H54 (cell line): ENCODE measurements around the gene COIL.
"Not testable (repeated sequence)": the region's sequence is repeated elsewhere in the genome, so short reads cannot be mapped to it uniquely, and the experiment has no call there.

Source experiments
- DNase-seq: peaks from one replicate; pipeline ENCODE4 v3.0.0; 2011; ENCODE audit warnings: low spot score, mixed read lengths; ENCODE audit not compliant: insufficient read length
- FAIRE-seq: peaks from 3 replicates; lab custom pipeline; 2011; peaks lifted over from hg19 to GRCh38; lab: Jason Lieb, UNC
- POLR2A ChIP-seq: IDR thresholded peaks from 2 replicates; pipeline ENCODE4 v1.6.1; 2011; ENCODE audit warnings: low read depth, mild to moderate bottlenecking, low read length

Gene COIL

DNA sequence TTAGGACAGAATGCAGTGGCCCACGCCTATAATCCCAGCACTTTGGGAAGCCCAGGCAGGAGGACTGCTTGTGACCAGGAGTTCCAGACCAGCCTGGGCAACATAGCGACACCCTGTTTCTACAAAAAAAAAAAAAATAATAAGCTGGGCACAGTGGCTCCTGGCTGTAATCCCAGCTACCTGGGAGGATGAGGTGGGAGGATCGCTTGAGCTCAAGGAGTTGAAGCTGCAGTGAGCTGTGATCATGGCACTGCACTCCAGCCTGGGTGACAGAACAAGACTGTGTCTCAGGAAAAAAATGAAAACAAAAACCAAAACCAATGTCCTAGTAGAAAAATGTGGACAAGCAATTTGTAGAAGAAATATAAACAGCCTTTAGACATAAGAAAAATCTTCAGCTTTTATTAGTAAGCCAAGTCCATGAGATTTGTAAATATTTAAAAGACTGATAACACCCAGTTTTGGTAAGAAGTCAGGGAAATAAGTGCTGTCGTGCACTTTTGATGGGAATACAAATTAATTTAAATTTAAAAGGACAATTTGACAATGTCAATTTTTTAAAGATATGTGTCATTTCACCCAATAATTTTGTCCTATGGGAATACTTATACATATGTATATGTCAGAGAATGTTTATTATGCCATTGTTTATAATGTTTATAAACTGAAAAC lies 28.2 kb upstream of the COIL start:
- DNase-seq (no peak), FAIRE-seq (no peak)
- no peak for TF ChIP-seq POLR2A

DNA sequence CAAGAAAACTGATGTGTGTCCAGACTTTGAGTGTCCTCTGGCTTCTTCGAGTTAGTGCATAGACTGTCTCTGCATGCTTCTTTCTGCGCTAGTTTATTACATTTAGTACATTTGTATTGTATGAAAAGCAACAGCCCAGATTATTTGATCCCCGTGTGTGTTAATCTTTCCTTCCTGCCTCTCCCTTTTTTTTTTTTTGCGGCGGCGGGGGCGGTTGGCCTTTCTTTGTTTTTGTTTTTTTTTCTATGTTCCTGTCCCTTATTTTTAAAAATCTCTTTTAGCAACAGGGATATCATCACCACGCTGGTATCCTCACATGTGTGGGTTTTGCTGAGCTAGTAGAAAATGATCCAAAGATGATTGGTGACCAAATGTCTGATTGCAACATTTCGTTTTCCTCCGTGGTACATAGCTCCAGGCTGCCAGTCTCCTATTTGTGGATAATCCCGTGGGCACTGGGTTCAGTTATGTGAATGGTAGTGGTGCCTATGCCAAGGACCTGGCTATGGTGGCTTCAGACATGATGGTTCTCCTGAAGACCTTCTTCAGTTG lies 26.5 kb upstream of the COIL start:
- no peak for FAIRE-seq
- DNase-seq = no peak
- TF ChIP-seq POLR2A = no peak

- DNase-seq (no peak), FAIRE-seq (no peak)
- TF ChIP-seq POLR2A = no peak
Measured at GRCh38 chr17:56985371-56986162, 24.7 kb upstream of the COIL start.

DNA sequence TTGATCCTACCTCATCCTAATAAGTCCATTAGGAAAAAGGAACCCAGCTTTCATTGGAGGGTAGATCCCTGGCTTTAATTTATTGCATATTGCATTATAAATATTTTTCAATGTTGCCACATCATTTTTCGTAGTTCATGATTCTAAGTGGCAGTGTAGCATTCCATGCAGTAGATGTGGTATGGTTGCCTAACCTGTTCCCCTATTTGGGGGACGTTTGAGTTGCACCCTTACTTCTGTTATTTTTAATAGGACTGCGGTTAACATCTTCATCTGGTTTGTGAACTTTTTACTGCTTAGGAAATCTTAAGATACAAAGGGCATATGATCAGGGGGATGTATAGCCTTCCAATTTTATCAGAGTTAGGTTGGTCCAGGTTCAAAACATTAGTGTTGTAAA lies 22.5 kb upstream of the COIL start:
- TF ChIP-seq POLR2A = no peak
- no peak for FAIRE-seq
- no peak for DNase-seq

GRCh38 chr17:56982312-56982711 lies 21.5 kb upstream of the COIL start:
- FAIRE-seq = no peak
- no peak for TF ChIP-seq POLR2A

GRCh38 chr17:56980526-56980925 lies 19.7 kb upstream of the COIL start:
- DNase-seq, FAIRE-seq: not testable (repeated sequence)

More at GRCh38 chr17:56982312-56982711, 21.5 kb upstream of the COIL start:
- no peak for DNase-seq

DNA sequence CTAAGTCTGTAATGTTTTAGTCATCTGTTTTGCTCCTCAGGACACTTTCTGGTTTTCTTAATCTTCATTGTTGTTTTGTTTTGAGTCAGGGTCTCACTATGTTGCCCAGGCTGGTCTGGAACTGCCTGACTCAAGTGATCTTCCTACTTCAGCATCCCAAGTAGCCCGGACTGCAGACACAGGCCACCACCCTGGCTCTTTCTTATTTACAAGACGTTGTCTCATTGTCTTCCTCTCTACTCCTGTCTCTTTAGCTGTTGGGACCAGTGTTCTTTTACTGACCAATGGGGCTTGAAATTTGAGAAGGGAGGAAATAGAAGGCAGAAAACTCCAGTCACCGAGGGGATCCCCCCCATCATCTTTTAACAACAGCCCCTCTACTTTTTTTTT lies 18.2 kb upstream of the COIL start:
- DNase-seq (no peak), FAIRE-seq (no peak)
- no peak for TF ChIP-seq POLR2A

DNA sequence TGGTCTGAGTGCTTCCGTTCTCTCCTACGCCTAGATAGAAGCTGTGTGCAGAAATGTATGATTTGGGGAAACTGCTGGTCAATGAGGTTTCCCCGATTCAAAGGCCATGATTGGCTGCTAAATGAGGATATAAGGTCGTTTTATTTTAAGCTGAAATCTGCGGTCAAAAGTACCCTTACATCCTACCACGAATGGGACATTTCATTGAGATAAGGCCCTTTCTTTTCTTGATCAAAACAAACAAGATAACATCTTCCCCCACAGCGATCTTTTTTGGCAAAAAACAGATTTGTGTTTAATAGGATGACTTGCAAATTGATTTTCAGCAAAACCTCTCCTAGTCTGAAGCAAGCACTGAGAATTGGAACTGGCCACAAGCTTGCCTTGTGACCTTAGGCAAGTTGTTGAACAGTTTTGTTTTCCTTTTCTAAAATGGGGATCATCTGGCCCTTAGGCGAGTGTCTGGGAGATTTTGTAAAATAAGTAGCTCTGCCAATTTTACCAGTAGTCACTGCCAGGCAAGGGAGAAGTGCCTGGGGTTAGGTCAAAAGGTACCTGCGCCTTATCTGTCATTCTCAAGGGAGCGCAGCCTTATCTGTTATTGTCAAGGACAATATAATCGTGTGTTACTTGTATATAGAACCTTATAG lies 17.7 kb upstream of the COIL start:
- FAIRE-seq (no peak), DNase-seq (no peak)
- TF ChIP-seq POLR2A = no peak

- TF ChIP-seq POLR2A = peak; percentile 96
- no peak for FAIRE-seq
- DNase-seq = peak; percentile 96
Measured at GRCh38 chr17:56977673-56978395, 17.0 kb upstream of the COIL start, which contains the start of gene SCPEP1. SCPEP1 (plus strand) TSS chr17:56978131; CDS start chr17:56978160, 29 bp downstream.

DNA sequence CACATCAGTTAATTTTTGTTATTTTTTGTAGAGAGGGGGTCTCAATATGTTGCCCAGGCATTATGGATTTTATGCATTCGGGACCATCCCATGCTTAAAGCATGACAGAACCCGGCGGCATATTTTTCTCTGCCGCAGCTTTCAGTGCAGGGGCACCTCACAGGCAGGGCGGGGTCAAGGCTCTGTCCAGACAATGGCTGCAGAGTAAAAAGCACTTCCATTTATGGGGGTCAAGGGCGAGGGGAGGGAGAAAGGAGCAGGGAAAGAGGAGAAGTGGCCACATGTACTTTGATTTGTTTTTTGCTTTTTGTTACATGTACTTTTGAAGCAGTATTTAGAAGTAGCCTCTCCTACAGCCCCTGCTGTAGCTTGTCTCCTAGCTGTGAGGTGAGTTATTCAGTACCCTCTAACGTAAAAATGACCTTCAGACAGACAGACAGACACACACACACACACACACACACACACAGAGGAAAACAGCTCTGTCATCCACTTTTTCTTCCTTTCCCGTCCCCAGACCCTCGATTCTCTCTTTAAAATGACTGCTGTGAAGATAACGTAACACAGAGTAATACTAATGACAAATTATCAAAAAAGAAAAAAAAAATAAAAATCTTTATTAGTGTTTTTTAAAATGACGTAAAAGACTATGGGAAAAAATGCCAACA lies 16.2 kb upstream of the COIL start:
- no peak for TF ChIP-seq POLR2A
- DNase-seq (no peak), FAIRE-seq (no peak)

GRCh38 chr17:56975656-56976055 lies 14.8 kb upstream of the COIL start:
- TF ChIP-seq POLR2A = no peak
- no peak for DNase-seq
- no peak for FAIRE-seq

- DNase-seq (no peak), FAIRE-seq (no peak)
- TF ChIP-seq POLR2A = no peak
Measured at GRCh38 chr17:56974055-56974454, 13.2 kb upstream of the COIL start.

GRCh38 chr17:56973520-56973919 lies 12.7 kb upstream of the COIL start:
- DNase-seq (no peak), FAIRE-seq (peak; percentile 33)
- no peak for TF ChIP-seq POLR2A
